Fibroblast of lung (primary cell): ENCODE measurements around the gene DKK3. TPM values are rescaled to one million over a fixed set of nuclear protein-coding genes. Genes with fewer than 3 reads are reported as not detected.

Experiments used
- DNase-seq, 2 donors: peaks; one replicate each; pipeline versions ENCODE4 v3.0.0 to v3.0.0-alpha.2; 2010; ENCODE audit warnings: low read depth in 2 of 2
- H2AFZ ChIP-seq: 2 replicates; pipeline ENCODE4 v1.5.1; 2012; ENCODE audit warnings: low read length, control low read depth, inconsistent platforms
- H3K27ac ChIP-seq: 2 replicates; pipeline ENCODE4 v1.5.1; 2011; ENCODE audit warnings: low read length, control low read depth; ENCODE audit not compliant: insufficient read depth
- H3K27me3 ChIP-seq: 2 replicates; pipeline ENCODE4 v1.5.1; 2011; ENCODE audit warnings: mild to moderate bottlenecking, low read length; ENCODE audit not compliant: control insufficient read depth, insufficient read depth
- H3K36me3 ChIP-seq: 2 replicates; pipeline ENCODE4 v1.5.1; 2011; ENCODE audit warnings: low read length; ENCODE audit not compliant: control insufficient read depth, insufficient read depth
- H3K4me1 ChIP-seq: 2 replicates; pipeline ENCODE4 v1.5.1; 2011; ENCODE audit warnings: low read length; ENCODE audit not compliant: control insufficient read depth, insufficient read depth; ENCODE audit errors: extremely low read depth
- H3K4me2 ChIP-seq: 2 replicates; pipeline ENCODE4 v1.5.1; 2011; ENCODE audit warnings: low read length, control low read depth; ENCODE audit not compliant: insufficient read depth; ENCODE audit errors: extremely low read depth
- H3K4me3 ChIP-seq, 4 experiments: fragments of 200-600 bp in 1 of 4; sonication (generic) in 1 of 4; replicated peaks in 1 of 4; 2 replicates each; pipeline ENCODE4 v1.5.1; 2011 to 2016; ENCODE audit warnings: low read length in 4 of 4, low read depth in 3 of 4, mild to moderate bottlenecking in 3 of 4, control low read depth in 2 of 4, inconsistent platforms in 1 of 4, mixed read lengths in 1 of 4; ENCODE audit not compliant: insufficient read depth in 1 of 4; ENCODE audit errors: control extremely low read depth in 1 of 4
- H3K79me2 ChIP-seq: 2 replicates; pipeline ENCODE4 v1.5.1; 2012; ENCODE audit warnings: mild to moderate bottlenecking, low read length, inconsistent platforms; ENCODE audit not compliant: control insufficient read depth, insufficient read depth
- H3K9ac ChIP-seq: 2 replicates; pipeline ENCODE4 v1.5.1; 2011; ENCODE audit warnings: mild to moderate bottlenecking, low read length, control low read depth; ENCODE audit not compliant: insufficient read depth
- H3K9me3 ChIP-seq: 2 replicates; pipeline ENCODE4 v1.5.1; 2012; ENCODE audit warnings: low read depth, low read length; ENCODE audit not compliant: control insufficient read depth, insufficient read depth
- H4K20me1 ChIP-seq: 2 replicates; pipeline ENCODE4 v1.5.1; 2011; ENCODE audit warnings: low read length; ENCODE audit not compliant: control insufficient read depth, insufficient read depth; ENCODE audit errors: extremely low read depth
- EZH2 ChIP-seq: IDR thresholded peaks from 2 replicates; pipeline ENCODE4 v1.5.1; 2012; ENCODE audit warnings: low read length, control low read depth, mild to moderate bottlenecking; ENCODE audit errors: missing control alignments
- polyA plus RNA-seq, 2 donors: library from polyadenylated mRNA; depleted of rRNA in 1 of 2; stranded (reverse) in 1 of 2; unstranded in 1 of 2; fragments of >200 nt; gene quantifications; 2 replicates each; pipeline ENCODE4 v1.2.1, GENCODE V29; 2011 to 2012; ENCODE audit warnings: missing spikeins in 1 of 2
- total RNA-seq: library from RNA; depleted of rRNA; stranded (reverse); fragments of >200 nt; gene quantifications from 2 replicates; pipeline ENCODE4 v1.2.1, GENCODE V29; 2014
- TF ChIP-seq, protein P1 (sequence below), 2 donors: IDR thresholded peaks in 1 of 2; conservative IDR thresholded peaks in 1 of 2; 1 replicate in 1 of 2; 2 replicates in 1 of 2; pipeline ENCODE4 v1.5.1; 2011 to 2012; ENCODE audit warnings: low read length in 2 of 2, control low read depth in 1 of 2, inconsistent platforms in 1 of 2, low read depth in 1 of 2, mild to moderate bottlenecking in 1 of 2

DKK3 gene
- total and polyA plus RNA-seq, 2 donors (not counting 1 experiment from before 2014, with no cell fraction given): 1,064 to 1,566 TPM

DNA sequence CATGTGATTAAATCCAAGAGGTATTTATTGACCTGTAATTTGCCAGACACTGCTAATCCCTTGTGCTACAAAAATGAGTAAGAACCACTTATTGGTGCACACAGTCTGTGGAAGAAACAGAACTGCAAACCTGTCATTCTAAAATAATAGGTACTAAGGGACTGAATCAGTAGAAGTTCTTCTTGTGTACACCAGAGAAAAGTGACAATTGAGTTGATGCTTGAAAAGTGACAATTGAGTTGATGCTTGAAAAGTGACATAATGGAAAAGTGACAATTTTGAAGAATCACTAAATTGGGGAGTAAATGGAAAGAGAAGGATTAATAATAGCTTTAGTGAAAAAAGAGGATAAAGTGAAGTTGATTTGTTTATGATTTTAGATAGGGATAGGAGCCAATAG is 56.4 kb downstream of the DKK3 start:
- H3K36me3 ChIP-seq: peaks cover 1% of the 10 kb centered on the region
- no peaks in the 10 kb centered on the region for H3K4me1 ChIP-seq
- no peaks in the 10 kb centered on the region for H3K79me2 ChIP-seq
- no peaks in the 10 kb centered on the region for H3K9me3 ChIP-seq
- DNase-seq: no peak
- no peak for TF ChIP-seq EZH2
- TF ChIP-seq, protein P1, sequence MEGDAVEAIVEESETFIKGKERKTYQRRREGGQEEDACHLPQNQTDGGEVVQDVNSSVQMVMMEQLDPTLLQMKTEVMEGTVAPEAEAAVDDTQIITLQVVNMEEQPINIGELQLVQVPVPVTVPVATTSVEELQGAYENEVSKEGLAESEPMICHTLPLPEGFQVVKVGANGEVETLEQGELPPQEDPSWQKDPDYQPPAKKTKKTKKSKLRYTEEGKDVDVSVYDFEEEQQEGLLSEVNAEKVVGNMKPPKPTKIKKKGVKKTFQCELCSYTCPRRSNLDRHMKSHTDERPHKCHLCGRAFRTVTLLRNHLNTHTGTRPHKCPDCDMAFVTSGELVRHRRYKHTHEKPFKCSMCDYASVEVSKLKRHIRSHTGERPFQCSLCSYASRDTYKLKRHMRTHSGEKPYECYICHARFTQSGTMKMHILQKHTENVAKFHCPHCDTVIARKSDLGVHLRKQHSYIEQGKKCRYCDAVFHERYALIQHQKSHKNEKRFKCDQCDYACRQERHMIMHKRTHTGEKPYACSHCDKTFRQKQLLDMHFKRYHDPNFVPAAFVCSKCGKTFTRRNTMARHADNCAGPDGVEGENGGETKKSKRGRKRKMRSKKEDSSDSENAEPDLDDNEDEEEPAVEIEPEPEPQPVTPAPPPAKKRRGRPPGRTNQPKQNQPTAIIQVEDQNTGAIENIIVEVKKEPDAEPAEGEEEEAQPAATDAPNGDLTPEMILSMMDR (conservative IDR thresholded peaks at IDR 0.05 in 1 of 2, IDR thresholded peaks at IDR 0.05 in 1 of 2; ENCODE audit: low read depth in 1 of 2, low read length in 2 of 2): no peak
- no peaks in the 10 kb centered on the region for H3K27me3 ChIP-seq
- no peak overlapping the region for H3K27ac ChIP-seq
- no peak overlapping the region for H3K4me2 ChIP-seq
- H3K9ac ChIP-seq: no peak overlapping the region
- H2AFZ ChIP-seq: no peak overlapping the region
- H4K20me1 ChIP-seq: no peaks in the 10 kb centered on the region
- H3K4me3 ChIP-seq: no peak overlapping the region

DNA sequence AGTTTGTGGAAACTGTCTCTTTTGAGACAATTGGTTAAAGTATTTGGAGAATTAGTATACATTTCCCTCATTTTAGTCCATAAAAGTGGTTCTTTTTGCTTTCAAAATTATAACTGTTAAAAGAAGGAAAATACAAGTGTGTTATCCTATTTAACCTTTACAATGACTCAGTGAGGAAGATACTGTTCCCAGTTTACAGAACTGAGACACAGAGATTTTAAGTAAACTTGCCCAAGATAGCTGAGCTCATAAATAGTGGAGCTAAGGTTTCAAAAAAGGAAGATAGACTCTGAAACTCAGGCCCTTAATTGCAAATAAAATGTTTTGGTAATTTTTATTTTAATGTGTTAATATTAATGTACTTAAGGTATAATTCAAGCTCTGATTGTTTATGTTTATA is 58.9 kb downstream of the DKK3 start:
- no peak overlapping the region for H3K4me2 ChIP-seq
- no peaks in the 10 kb centered on the region for H3K27me3 ChIP-seq
- H3K27ac ChIP-seq: no peak overlapping the region
- H4K20me1 ChIP-seq: no peaks in the 10 kb centered on the region
- H3K4me3 ChIP-seq: no peak overlapping the region
- no peak overlapping the region for H3K9ac ChIP-seq
- TF ChIP-seq EZH2: no peak
- TF ChIP-seq, protein P1 (conservative IDR thresholded peaks at IDR 0.05 in 1 of 2, IDR thresholded peaks at IDR 0.05 in 1 of 2; ENCODE audit: low read depth in 1 of 2, low read length in 2 of 2): no peak
- no peaks in the 10 kb centered on the region for H3K36me3 ChIP-seq
- no peak overlapping the region for H2AFZ ChIP-seq
- peaks cover 2% of the 10 kb centered on the region for H3K4me1 ChIP-seq
- H3K79me2 ChIP-seq: no peaks in the 10 kb centered on the region
- DNase-seq: no peak
- no peaks in the 10 kb centered on the region for H3K9me3 ChIP-seq

DNA sequence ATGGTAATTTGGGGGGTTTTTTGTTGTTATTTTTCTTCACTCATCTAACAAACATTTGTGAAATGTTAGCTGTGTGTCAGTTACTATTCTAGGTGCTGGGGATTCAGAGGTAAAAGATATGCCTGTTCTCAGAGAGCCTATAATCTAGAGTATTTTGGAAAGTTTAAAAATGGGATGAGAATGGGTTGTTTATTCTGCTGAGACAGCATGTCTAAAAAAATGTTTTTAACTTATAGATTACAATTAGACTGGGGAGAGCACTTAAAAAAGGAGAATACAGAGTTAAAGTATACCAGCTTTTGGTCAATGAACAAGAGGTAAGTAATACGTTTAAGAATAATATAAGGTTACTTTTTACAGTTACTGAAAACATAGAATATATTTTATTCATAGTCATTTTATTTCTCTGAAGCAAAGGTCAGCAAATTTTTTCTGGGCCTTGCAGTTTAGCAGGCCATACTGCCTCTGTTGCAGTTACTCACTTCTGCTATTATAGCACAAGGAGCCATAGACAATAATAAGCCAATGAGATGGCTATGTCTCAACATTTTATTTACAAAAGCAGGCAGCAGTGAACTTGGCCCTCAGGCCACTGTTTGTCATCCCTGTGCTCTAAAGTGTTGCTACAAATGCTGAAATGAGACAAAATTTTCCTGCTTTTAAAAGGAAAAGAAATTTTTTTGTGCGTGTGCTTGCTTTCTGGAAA is 60.0 kb downstream of the DKK3 start:
- Histone ChIP-seq H3K9me3 (no peaks in the 10 kb centered on the region), H2AFZ (no peak overlapping the region), H3K27me3 (no peaks in the 10 kb centered on the region), H3K36me3 (peaks cover 2% of the 10 kb centered on the region), H3K9ac (no peak overlapping the region), H3K27ac (no peak overlapping the region), H3K4me2 (no peak overlapping the region), H4K20me1 (no peaks in the 10 kb centered on the region), H3K4me3 (no peak overlapping the region), H3K79me2 (no peaks in the 10 kb centered on the region), H3K4me1 (peaks cover 2% of the 10 kb centered on the region)
- no peak for DNase-seq
- TF ChIP-seq, protein P1 (conservative IDR thresholded peaks at IDR 0.05 in 1 of 2, IDR thresholded peaks at IDR 0.05 in 1 of 2; ENCODE audit: low read depth in 1 of 2, low read length in 2 of 2): no peak
- TF ChIP-seq EZH2: no peak
